Kidney epithelial cell (primary cell): Measurements from ENCODE around the gene ITPR1. TPM values are rescaled to one million over a fixed set of nuclear protein-coding genes. Genes with fewer than 3 reads are reported as not detected.

Experiments used
- DNase-seq: peaks from one replicate; pipeline ENCODE4 v3.0.0-alpha.2; 2010; ENCODE audit warnings: low read depth
- H3K27me3 ChIP-seq: 2 replicates; pipeline ENCODE4 v1.6.0; 2011; ENCODE audit warnings: low read length; ENCODE audit not compliant: control insufficient read depth, insufficient read depth
- H3K36me3 ChIP-seq: 2 replicates; pipeline ENCODE4 v1.5.1; 2011; ENCODE audit warnings: low read length; ENCODE audit not compliant: control insufficient read depth, insufficient read depth
- H3K4me3 ChIP-seq: 2 replicates; pipeline ENCODE4 v1.5.1; 2011; ENCODE audit warnings: low read depth, mild to moderate bottlenecking, control low read depth, low read length
- CTCF ChIP-seq: IDR thresholded peaks from 2 replicates; pipeline ENCODE4 v1.5.1; 2011; ENCODE audit warnings: mild to moderate bottlenecking, moderate library complexity, low read length, control low read depth, inconsistent platforms; ENCODE audit not compliant: insufficient read depth, poor library complexity, severe bottlenecking
- total RNA-seq: library from RNA; depleted of rRNA; stranded (reverse); fragments of >200 nt; gene quantifications from 2 replicates; pipeline ENCODE4 v1.2.3, GENCODE V29; 2015

The ITPR1 gene
- total RNA-seq, 1 donor from 2014 or later = 8.9 TPM

GRCh38 chr3:4522947-4523346, 29.8 kb downstream of the ITPR1 start:
- Histone ChIP-seq H3K36me3 (no peaks in the 10 kb centered on the region), H3K27me3 (no peaks in the 10 kb centered on the region), H3K4me3 (no peak overlapping the region)
- DNase-seq = no peak
- no peak for TF ChIP-seq CTCF

GRCh38 chr3:4523710-4524698, 30.9 kb downstream of the ITPR1 start:
- Histone ChIP-seq H3K27me3 (no peaks in the 10 kb centered on the region), H3K36me3 (no peaks in the 10 kb centered on the region), H3K4me3 (no peak overlapping the region)
- no peak for DNase-seq
- TF ChIP-seq CTCF = no peak

DNA sequence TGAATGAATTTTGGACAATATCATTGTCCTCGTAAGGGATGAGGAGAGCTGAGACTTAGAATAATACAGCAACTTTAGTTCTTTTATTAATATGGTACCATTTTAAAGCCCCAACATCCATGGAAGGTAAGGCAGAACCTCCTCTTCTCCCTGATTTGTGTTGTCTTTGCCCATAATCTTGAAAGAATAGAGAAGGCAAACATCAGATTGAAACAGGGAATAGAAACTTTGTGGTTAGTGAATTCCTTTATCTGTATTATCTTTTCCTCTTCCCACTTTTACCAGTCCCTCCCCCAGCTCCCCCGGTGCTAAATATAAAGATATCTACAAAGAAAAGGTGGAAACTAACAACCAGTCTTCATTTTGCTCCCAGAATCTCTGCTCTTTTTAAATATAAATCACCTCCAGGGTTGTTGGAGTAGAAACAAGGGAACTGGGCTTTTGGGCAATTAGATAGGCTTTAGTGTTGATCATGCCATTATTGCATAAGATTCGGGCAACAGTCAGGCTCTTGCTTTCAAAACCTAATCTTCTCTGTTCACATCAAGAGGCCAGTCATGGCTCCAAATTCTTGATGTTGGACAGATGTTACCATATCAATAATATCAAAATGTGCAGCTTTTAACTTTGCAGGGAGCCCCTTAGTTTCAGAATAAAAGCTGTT, 32.5 kb downstream of the ITPR1 start:
- Histone ChIP-seq H3K27me3 (no peaks in the 10 kb centered on the region), H3K36me3 (no peaks in the 10 kb centered on the region), H3K4me3 (no peak overlapping the region)
- TF ChIP-seq CTCF = no peak
- no peak for DNase-seq

- no peak overlapping the region for H3K4me3 ChIP-seq
- no peaks in the 10 kb centered on the region for H3K27me3 ChIP-seq
- DNase-seq = no peak
- no peak for TF ChIP-seq CTCF
- no peaks in the 10 kb centered on the region for H3K36me3 ChIP-seq
These were observed 35.2 kb downstream of the ITPR1 start for GRCh38 chr3:4528320-4528719.

DNA sequence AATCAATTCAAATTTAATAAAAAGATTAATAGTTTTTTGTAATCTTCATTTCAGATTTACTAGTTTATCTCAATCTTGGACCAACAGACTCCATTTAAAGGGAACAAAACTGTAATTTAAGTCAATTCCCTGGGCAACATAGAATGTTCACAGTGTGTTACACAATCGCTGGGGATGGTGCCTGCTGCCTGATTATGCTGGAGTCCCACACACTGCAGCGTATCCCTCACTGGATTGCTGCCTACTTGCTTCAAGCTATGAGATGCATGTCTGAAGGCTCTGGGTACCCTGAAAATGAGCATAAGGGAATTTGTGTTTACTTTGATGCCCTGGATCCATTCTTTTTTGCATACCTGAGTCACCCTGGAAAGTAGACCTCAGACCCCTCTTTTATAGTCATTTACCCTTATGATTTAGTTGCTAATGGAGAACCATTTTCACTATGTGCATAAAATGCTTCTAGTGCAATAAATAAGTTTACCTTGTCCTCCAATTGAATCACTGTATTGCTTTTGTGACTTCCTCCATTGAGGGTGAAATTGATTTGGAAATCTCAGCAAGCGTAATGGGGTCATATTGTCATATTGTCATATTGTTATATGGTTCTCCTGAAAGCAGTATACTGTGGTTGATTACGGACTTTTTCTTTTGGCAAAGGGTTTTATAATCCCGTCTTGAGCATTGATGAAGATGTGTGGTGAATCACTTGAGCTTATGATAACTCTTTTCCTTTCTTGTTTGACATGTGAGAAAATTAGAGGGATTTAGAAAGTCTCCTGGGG, 35.9 kb downstream of the ITPR1 start:
- TF ChIP-seq CTCF = no peak
- Histone ChIP-seq H3K4me3 (no peak overlapping the region), H3K36me3 (no peaks in the 10 kb centered on the region), H3K27me3 (no peaks in the 10 kb centered on the region)
- DNase-seq = no peak
